K562 (cell line): ENCODE data around the gene YIF1A. TPM values are rescaled to one million over a fixed set of nuclear protein-coding genes. Genes with fewer than 3 reads are reported as not detected.
A peak's percentile ranks its signal among the peaks of the same experiment; 100 is the strongest.

Experiments used
- CCAR2 ChIP-seq: fragments of 200-400 bp; formaldehyde crosslinking; IDR thresholded peaks from 2 replicates; pipeline ENCODE4 v1.6.1; 2017; ENCODE audit warnings: mild to moderate bottlenecking, low read depth, low read length
- CCNT2 ChIP-seq: IDR thresholded peaks from 2 replicates; pipeline ENCODE4 v1.6.1; 2011; ENCODE audit warnings: borderline replicate concordance, low read depth, mild to moderate bottlenecking, moderate library complexity, mixed read lengths, low read length; ENCODE audit not compliant: insufficient read length; ENCODE audit errors: extremely low read depth
- TRIM28 ChIP-seq: fragments of 450-650 bp; IDR thresholded peaks from 2 replicates; pipeline ENCODE4 v1.6.1; 2017
- ZNF175 ChIP-seq: fragments of 200-800 bp; sonication (Bioruptor generic); IDR thresholded peaks from 2 replicates; pipeline ENCODE4 v1.6.1; 2016; ENCODE audit warnings: low read depth, mild to moderate bottlenecking, missing genetic modification characterization, missing compliant biosample characterization
- ZNF224 ChIP-seq: sonication (generic); formaldehyde crosslinking; IDR thresholded peaks from 2 replicates; pipeline ENCODE4 v1.8.0; 2022; ENCODE audit warnings: mild to moderate bottlenecking, missing genetic modification reagents
- ZNF232 ChIP-seq: sonication (generic); formaldehyde crosslinking; IDR thresholded peaks from 2 replicates; pipeline ENCODE4 v1.8.0; 2022; ENCODE audit warnings: mild to moderate bottlenecking, missing genetic modification reagents
- polyA plus RNA-seq, 8 experiments: library from polyadenylated mRNA; depleted of rRNA in 4 of 8; stranded (reverse) in 5 of 8; unstranded in 3 of 8; fragments of >200 nt; fragmentation: Nextera tagmentation in 2 of 8; fragmentation: Illumina TruSeq in 1 of 8; extraction: Ambion mirVana in 2 of 8; extraction: Trizol in 1 of 8; gene quantifications; 2 replicates each; pipeline versions ENCODE4 v1.2.1 to v1.2.3, GENCODE V29; 2011 to 2014; ENCODE audit warnings: inconsistent platforms in 1 of 8, missing spikeins in 1 of 8
- total RNA-seq, 7 experiments: library from RNA; depleted of rRNA in 6 of 7; stranded (reverse); fragments of >200 nt in 6 of 7; fragmentation: Illumina TruSeq in 2 of 7; extraction: Trizol in 2 of 7; gene quantifications; 2 replicates each; pipeline versions ENCODE4 v1.2.1 to v1.2.3, GENCODE V29; 2011 to 2021; ENCODE audit warnings: low replicate concordance in 1 of 7
- TF ChIP-seq, protein P1 (sequence below), 2 experiments: fragments of 450-650 bp; formaldehyde crosslinking in 1 of 2; IDR thresholded peaks; 2 replicates each; pipeline versions ENCODE4 v1.4.0 to v1.6.1; 2014 to 2020; ENCODE audit warnings: mild to moderate bottlenecking in 2 of 2, borderline replicate concordance in 1 of 2, low read depth in 1 of 2
- TF ChIP-seq, protein P2 (sequence below): sonication (generic); formaldehyde crosslinking; IDR thresholded peaks from 2 replicates; pipeline ENCODE4 v1.8.0; 2023; ENCODE audit warnings: mild to moderate bottlenecking, missing genetic modification reagents
- TF ChIP-seq, protein P3 (sequence below): fragments of 450-650 bp; IDR thresholded peaks from 2 replicates; pipeline ENCODE4 v1.6.1; 2016; ENCODE audit warnings: missing biosample characterization, missing genetic modification characterization
- TF ChIP-seq, protein P4 (sequence below): sonication (generic); formaldehyde crosslinking; IDR thresholded peaks from 2 replicates; pipeline ENCODE4 v1.9.0; 2022; ENCODE audit warnings: mild to moderate bottlenecking, missing genetic modification reagents
- TF ChIP-seq, protein P5 (sequence below): sonication (generic); formaldehyde crosslinking; IDR thresholded peaks from 2 replicates; pipeline ENCODE4 v1.8.1; 2023; ENCODE audit warnings: mild to moderate bottlenecking, missing genetic modification reagents

YIF1A gene
- total and polyA plus RNA-seq, 9 of the 15 experiments (the other 6 are each of a cell fraction or from before 2014, with no cell fraction given) = 8.6 to 121 (median 77.2) TPM

DNA sequence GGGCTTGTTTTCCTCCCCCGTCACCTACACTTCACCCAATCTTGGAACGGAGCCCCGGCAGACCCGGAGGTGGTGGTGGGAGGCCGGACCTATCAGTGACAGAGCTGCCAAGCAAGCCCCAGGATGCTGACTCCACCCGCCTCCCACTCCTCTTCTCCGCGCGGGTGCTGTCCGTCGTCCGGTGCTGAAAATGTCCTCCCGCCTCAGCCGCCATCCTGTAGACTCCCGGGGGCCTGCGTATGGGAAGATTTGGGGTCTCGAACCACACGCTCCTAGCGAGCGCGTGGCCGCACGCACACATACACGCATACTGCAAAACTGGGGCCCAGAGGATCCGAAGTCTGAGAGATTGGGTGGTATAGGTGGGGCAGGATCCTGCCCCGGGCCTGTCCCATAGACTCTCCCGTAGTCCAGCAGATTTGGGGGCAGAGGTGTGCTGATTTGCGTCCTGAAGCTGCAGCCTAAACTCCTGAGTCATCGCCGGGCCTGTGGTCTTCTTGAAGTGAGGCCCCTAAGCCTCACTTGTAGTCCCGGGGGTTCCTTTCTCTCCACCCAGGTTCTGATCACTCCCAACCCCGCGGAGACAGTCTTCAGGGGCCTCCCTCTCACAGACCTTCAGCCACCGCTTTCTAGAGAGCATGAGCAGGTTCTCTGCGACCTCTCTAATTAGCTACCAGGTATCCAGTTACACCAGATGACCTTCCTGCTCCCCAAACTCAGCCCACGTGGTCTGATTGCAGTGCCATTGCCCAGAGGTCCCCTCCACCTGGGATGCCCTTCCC lies 796 bp upstream of the YIF1A start (continued):
- TF ChIP-seq, protein P1, sequence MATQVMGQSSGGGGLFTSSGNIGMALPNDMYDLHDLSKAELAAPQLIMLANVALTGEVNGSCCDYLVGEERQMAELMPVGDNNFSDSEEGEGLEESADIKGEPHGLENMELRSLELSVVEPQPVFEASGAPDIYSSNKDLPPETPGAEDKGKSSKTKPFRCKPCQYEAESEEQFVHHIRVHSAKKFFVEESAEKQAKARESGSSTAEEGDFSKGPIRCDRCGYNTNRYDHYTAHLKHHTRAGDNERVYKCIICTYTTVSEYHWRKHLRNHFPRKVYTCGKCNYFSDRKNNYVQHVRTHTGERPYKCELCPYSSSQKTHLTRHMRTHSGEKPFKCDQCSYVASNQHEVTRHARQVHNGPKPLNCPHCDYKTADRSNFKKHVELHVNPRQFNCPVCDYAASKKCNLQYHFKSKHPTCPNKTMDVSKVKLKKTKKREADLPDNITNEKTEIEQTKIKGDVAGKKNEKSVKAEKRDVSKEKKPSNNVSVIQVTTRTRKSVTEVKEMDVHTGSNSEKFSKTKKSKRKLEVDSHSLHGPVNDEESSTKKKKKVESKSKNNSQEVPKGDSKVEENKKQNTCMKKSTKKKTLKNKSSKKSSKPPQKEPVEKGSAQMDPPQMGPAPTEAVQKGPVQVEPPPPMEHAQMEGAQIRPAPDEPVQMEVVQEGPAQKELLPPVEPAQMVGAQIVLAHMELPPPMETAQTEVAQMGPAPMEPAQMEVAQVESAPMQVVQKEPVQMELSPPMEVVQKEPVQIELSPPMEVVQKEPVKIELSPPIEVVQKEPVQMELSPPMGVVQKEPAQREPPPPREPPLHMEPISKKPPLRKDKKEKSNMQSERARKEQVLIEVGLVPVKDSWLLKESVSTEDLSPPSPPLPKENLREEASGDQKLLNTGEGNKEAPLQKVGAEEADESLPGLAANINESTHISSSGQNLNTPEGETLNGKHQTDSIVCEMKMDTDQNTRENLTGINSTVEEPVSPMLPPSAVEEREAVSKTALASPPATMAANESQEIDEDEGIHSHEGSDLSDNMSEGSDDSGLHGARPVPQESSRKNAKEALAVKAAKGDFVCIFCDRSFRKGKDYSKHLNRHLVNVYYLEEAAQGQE (IDR thresholded peaks at IDR 0.05; ENCODE audit: borderline replicate concordance) = peak; percentile 100
- TF ChIP-seq, protein P1 (CRISPR knock-in tag; IDR thresholded peaks at IDR 0.05; ENCODE audit: low read depth) = peak; percentile 99
- TF ChIP-seq, protein P2, sequence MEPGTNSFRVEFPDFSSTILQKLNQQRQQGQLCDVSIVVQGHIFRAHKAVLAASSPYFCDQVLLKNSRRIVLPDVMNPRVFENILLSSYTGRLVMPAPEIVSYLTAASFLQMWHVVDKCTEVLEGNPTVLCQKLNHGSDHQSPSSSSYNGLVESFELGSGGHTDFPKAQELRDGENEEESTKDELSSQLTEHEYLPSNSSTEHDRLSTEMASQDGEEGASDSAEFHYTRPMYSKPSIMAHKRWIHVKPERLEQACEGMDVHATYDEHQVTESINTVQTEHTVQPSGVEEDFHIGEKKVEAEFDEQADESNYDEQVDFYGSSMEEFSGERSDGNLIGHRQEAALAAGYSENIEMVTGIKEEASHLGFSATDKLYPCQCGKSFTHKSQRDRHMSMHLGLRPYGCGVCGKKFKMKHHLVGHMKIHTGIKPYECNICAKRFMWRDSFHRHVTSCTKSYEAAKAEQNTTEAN (CRISPR knock-in tag) = peak; percentile 68; the same call in 1 of the 2 replicates
- peak; percentile 89; the same call in 1 of the 2 replicates for TF ChIP-seq ZNF224
- TF ChIP-seq, protein P3, sequence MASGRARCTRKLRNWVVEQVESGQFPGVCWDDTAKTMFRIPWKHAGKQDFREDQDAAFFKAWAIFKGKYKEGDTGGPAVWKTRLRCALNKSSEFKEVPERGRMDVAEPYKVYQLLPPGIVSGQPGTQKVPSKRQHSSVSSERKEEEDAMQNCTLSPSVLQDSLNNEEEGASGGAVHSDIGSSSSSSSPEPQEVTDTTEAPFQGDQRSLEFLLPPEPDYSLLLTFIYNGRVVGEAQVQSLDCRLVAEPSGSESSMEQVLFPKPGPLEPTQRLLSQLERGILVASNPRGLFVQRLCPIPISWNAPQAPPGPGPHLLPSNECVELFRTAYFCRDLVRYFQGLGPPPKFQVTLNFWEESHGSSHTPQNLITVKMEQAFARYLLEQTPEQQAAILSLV (tag) = 0 out of 2 replicates have a peak, but pooled peaks have one; percentile 46
- peak; percentile 20 for TF ChIP-seq CCNT2
- 0 out of 2 replicates have a peak, but pooled peaks have one; percentile 36 for TF ChIP-seq TRIM28
- no peak for TF ChIP-seq CCAR2
- TF ChIP-seq ZNF232 = peak; percentile 94; the same call in 1 of the 2 replicates
- TF ChIP-seq, protein P4, sequence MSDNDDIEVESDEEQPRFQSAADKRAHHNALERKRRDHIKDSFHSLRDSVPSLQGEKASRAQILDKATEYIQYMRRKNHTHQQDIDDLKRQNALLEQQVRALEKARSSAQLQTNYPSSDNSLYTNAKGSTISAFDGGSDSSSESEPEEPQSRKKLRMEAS = peak; percentile 84
- TF ChIP-seq, protein P5, sequence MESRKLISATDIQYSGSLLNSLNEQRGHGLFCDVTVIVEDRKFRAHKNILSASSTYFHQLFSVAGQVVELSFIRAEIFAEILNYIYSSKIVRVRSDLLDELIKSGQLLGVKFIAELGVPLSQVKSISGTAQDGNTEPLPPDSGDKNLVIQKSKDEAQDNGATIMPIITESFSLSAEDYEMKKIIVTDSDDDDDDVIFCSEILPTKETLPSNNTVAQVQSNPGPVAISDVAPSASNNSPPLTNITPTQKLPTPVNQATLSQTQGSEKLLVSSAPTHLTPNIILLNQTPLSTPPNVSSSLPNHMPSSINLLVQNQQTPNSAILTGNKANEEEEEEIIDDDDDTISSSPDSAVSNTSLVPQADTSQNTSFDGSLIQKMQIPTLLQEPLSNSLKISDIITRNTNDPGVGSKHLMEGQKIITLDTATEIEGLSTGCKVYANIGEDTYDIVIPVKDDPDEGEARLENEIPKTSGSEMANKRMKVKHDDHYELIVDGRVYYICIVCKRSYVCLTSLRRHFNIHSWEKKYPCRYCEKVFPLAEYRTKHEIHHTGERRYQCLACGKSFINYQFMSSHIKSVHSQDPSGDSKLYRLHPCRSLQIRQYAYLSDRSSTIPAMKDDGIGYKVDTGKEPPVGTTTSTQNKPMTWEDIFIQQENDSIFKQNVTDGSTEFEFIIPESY (CRISPR knock-in tag) = peak; percentile 69
- peak; percentile 76; the same call in 1 of the 2 replicates for TF ChIP-seq ZNF175
